Karpas-422 (cell line): Measurements from ENCODE around the gene CFAP70. TPM values are rescaled to one million over a fixed set of nuclear protein-coding genes. Genes with fewer than 3 reads are reported as not detected.

Experiments used
- DNase-seq: peaks from one replicate; pipeline ENCODE4 v3.0.0-alpha.2; 2015
- H2AFZ ChIP-seq: fragments of 200-600 bp; sonication (generic); 2 replicates; pipeline ENCODE4 v1.6.1; 2014; ENCODE audit warnings: antibody characterized with exemption, low read length, mixed read lengths
- H3K27ac ChIP-seq: fragments of 200-600 bp; sonication (generic); 2 replicates; pipeline ENCODE4 v1.5.1; 2014; ENCODE audit warnings: mild to moderate bottlenecking, low read length, moderate library complexity
- H3K27me3 ChIP-seq: fragments of 200-600 bp; sonication (generic); 2 replicates; pipeline ENCODE4 v1.6.1; 2014; ENCODE audit warnings: low read length, mixed read lengths
- H3K36me3 ChIP-seq: fragments of 200-600 bp; sonication (generic); 2 replicates; pipeline ENCODE4 v1.6.1; 2014; ENCODE audit warnings: low read length, mixed read lengths; ENCODE audit not compliant: insufficient read depth
- H3K4me1 ChIP-seq: fragments of 200-600 bp; sonication (generic); 2 replicates; pipeline ENCODE4 v1.6.1; 2014; ENCODE audit warnings: mild to moderate bottlenecking, low read length, mixed read lengths
- H3K4me2 ChIP-seq: fragments of 200-600 bp; sonication (generic); 2 replicates; pipeline ENCODE4 v1.6.1; 2014; ENCODE audit warnings: low read length, low read depth, mild to moderate bottlenecking; ENCODE audit not compliant: poor library complexity, severe bottlenecking
- H3K4me3 ChIP-seq: fragments of 200-600 bp; sonication (generic); 2 replicates; pipeline ENCODE4 v1.5.1; 2014; ENCODE audit warnings: mild to moderate bottlenecking, antibody characterized with exemption, low read length, mixed read lengths
- H3K79me2 ChIP-seq: fragments of 200-600 bp; sonication (generic); 2 replicates; pipeline ENCODE4 v1.6.1; 2014; ENCODE audit warnings: mild to moderate bottlenecking, low read length, mixed read lengths
- H3K9ac ChIP-seq: fragments of 200-600 bp; sonication (generic); 2 replicates; pipeline ENCODE4 v1.6.0; 2014; ENCODE audit warnings: low read length
- H3K9me2 ChIP-seq: fragments of 200-600 bp; sonication (generic), shearing (Covaris generic); replicated peaks from 2 replicates; pipeline ENCODE4 v1.6.0; 2014; ENCODE audit warnings: mild to moderate bottlenecking, low read length, moderate library complexity; ENCODE audit not compliant: insufficient read depth
- H3K9me3 ChIP-seq: fragments of 300-700, 200-600 bp; sonication (generic); 2 replicates; pipeline ENCODE4 v1.6.1; 2014; ENCODE audit warnings: low read length, mixed read lengths
- H4K20me1 ChIP-seq: fragments of 200-600 bp; sonication (generic); 2 replicates; pipeline ENCODE4 v1.6.1; 2014; ENCODE audit warnings: mild to moderate bottlenecking, antibody characterized with exemption, low read length, low read depth; ENCODE audit not compliant: insufficient read depth
- total RNA-seq: library from RNA; depleted of rRNA; stranded (reverse); fragments of >200 nt; shearing (Covaris generic); gene quantifications from 2 replicates; pipeline ENCODE4 v1.2.3, GENCODE V29; 2014; ENCODE audit warnings: low replicate concordance

Gene CFAP70
- total RNA-seq, 1 experiment from 2014 or later = 14.4 TPM

GRCh38 chr10:73364964-73365363 is 6.3 kb upstream of the CFAP70 start:
- Histone ChIP-seq H3K9me3 (no peaks in the 10 kb centered on the region), H3K36me3 (peaks cover 36% of the 10 kb centered on the region), H3K4me1 (no peaks in the 10 kb centered on the region), H4K20me1 (no peaks in the 10 kb centered on the region), H3K79me2 (no peaks in the 10 kb centered on the region), H3K9ac (no peak overlapping the region), H2AFZ (no peak overlapping the region), H3K9me2 (no peaks in the 10 kb centered on the region), H3K4me3 (no peak overlapping the region), H3K27me3 (no peaks in the 10 kb centered on the region), H3K27ac (no peak overlapping the region), H3K4me2 (no peak overlapping the region)
- DNase-seq = no peak

GRCh38 chr10:73359492-73359891 is 828 bp upstream of the CFAP70 start:
- H3K27me3 ChIP-seq = no peaks in the 10 kb centered on the region
- no peak overlapping the region for H3K9ac ChIP-seq
- no peak overlapping the region for H3K4me3 ChIP-seq
- no peaks in the 10 kb centered on the region for H3K79me2 ChIP-seq
- no peak overlapping the region for H2AFZ ChIP-seq
- H3K4me2 ChIP-seq = peak overlapping the region; percentile 82
- no peaks in the 10 kb centered on the region for H3K9me2 ChIP-seq
- no peak for DNase-seq
- H3K9me3 ChIP-seq = no peaks in the 10 kb centered on the region
- H4K20me1 ChIP-seq = no peaks in the 10 kb centered on the region
- H3K27ac ChIP-seq = no peak overlapping the region
- peaks cover 7% of the 10 kb centered on the region; the same call in 1 of the 2 replicates for H3K36me3 ChIP-seq
- peaks cover 12% of the 10 kb centered on the region for H3K4me1 ChIP-seq

- Histone ChIP-seq H3K4me2 (peak overlapping the region; percentile 82), H2AFZ (peak overlapping the region; percentile 40; the same call in 1 of the 2 replicates), H3K27me3 (no peaks in the 10 kb centered on the region), H3K4me3 (peak overlapping the region; percentile 69), H3K9me3 (no peaks in the 10 kb centered on the region), H3K36me3 (no peaks in the 10 kb centered on the region), H3K9ac (peak overlapping the region; percentile 75), H3K79me2 (no peaks in the 10 kb centered on the region), H4K20me1 (no peaks in the 10 kb centered on the region), H3K9me2 (no peaks in the 10 kb centered on the region), H3K4me1 (peaks cover 12% of the 10 kb centered on the region), H3K27ac (0 out of 2 replicates have a peak overlapping the region, but pooled peaks have one; percentile 26)
- DNase-seq = no peak
These were observed 843 bp downstream of the CFAP70 start for GRCh38 chr10:73357821-73358220.

GRCh38 chr10:73357166-73357565 is 1.5 kb downstream of the CFAP70 start:
- Histone ChIP-seq H3K27me3 (no peaks in the 10 kb centered on the region), H3K9me3 (no peaks in the 10 kb centered on the region), H3K4me3 (no peak overlapping the region), H3K36me3 (no peaks in the 10 kb centered on the region), H3K9me2 (no peaks in the 10 kb centered on the region), H3K9ac (no peak overlapping the region), H3K4me1 (peaks cover 12% of the 10 kb centered on the region), H3K27ac (no peak overlapping the region), H3K79me2 (no peaks in the 10 kb centered on the region), H3K4me2 (no peak overlapping the region), H2AFZ (no peak overlapping the region), H4K20me1 (no peaks in the 10 kb centered on the region)
- DNase-seq = no peak

GRCh38 chr10:73344269-73344668 is 14.4 kb downstream of the CFAP70 start:
- Histone ChIP-seq H3K79me2 (no peaks in the 10 kb centered on the region), H3K4me3 (no peak overlapping the region), H3K27ac (no peak overlapping the region), H4K20me1 (no peaks in the 10 kb centered on the region), H3K9me2 (no peaks in the 10 kb centered on the region), H3K27me3 (no peaks in the 10 kb centered on the region), H3K4me1 (peaks cover 14% of the 10 kb centered on the region), H3K4me2 (no peak overlapping the region), H3K36me3 (0 out of 2 replicates have a peak, but pooled peaks cover 4% of the 10 kb centered on the region), H3K9ac (no peak overlapping the region), H3K9me3 (no peaks in the 10 kb centered on the region), H2AFZ (peak overlapping the region; percentile 43; the same call in 1 of the 2 replicates)
- DNase-seq = peak; percentile 40

GRCh38 chr10:73340121-73340520 is 18.5 kb downstream of the CFAP70 start:
- no peak overlapping the region for H2AFZ ChIP-seq
- no peak overlapping the region for H3K9ac ChIP-seq
- no peaks in the 10 kb centered on the region for H3K36me3 ChIP-seq
- peak; percentile 24 for DNase-seq
- no peaks in the 10 kb centered on the region for H3K27me3 ChIP-seq
- H3K9me3 ChIP-seq = no peaks in the 10 kb centered on the region
- no peak overlapping the region for H3K27ac ChIP-seq
- H3K79me2 ChIP-seq = no peaks in the 10 kb centered on the region
- H4K20me1 ChIP-seq = no peaks in the 10 kb centered on the region
- H3K4me2 ChIP-seq = no peak overlapping the region
- no peak overlapping the region for H3K4me3 ChIP-seq
- peaks cover 9% of the 10 kb centered on the region for H3K4me1 ChIP-seq
- no peaks in the 10 kb centered on the region for H3K9me2 ChIP-seq

- Histone ChIP-seq H3K9me3 (no peaks in the 10 kb centered on the region), H3K79me2 (no peaks in the 10 kb centered on the region), H3K4me3 (no peak overlapping the region), H3K9me2 (no peaks in the 10 kb centered on the region), H3K27ac (no peak overlapping the region), H3K4me1 (peaks cover 3% of the 10 kb centered on the region), H3K4me2 (no peak overlapping the region), H2AFZ (no peak overlapping the region), H3K36me3 (no peaks in the 10 kb centered on the region), H3K27me3 (no peaks in the 10 kb centered on the region), H3K9ac (no peak overlapping the region), H4K20me1 (no peaks in the 10 kb centered on the region)
- no peak for DNase-seq
These were observed 19.2 kb downstream of the CFAP70 start for GRCh38 chr10:73339436-73339835.

GRCh38 chr10:73338801-73339368 is 19.8 kb downstream of the CFAP70 start:
- Histone ChIP-seq H4K20me1 (no peaks in the 10 kb centered on the region), H3K4me2 (no peak overlapping the region), H3K36me3 (no peaks in the 10 kb centered on the region), H3K27me3 (no peaks in the 10 kb centered on the region), H3K9me3 (no peaks in the 10 kb centered on the region), H3K79me2 (no peaks in the 10 kb centered on the region), H3K9me2 (no peaks in the 10 kb centered on the region), H3K4me3 (no peak overlapping the region), H3K9ac (no peak overlapping the region), H2AFZ (no peak overlapping the region), H3K27ac (no peak overlapping the region), H3K4me1 (no peaks in the 10 kb centered on the region)
- DNase-seq = peak; percentile 14
